Upper lobe of left lung (tissue), 4 donors: ENCODE data around the gene SNRPA.

Experiments used
- EP300 ChIP-seq, 4 donors: sonication (generic); formaldehyde crosslinking; IDR thresholded peaks; one replicate each; pipeline ENCODE4 v1.5.1; 2017; ENCODE audit warnings: antibody characterized with exemption in 4 of 4, control low read depth in 2 of 4
- POLR2A ChIP-seq, 4 donors: fragments of 450-650 bp; IDR thresholded peaks; one replicate each; pipeline ENCODE4 v1.5.1; 2016 to 2017; ENCODE audit warnings: antibody characterized with exemption in 4 of 4, mild to moderate bottlenecking in 2 of 4
- POLR2AphosphoS5 ChIP-seq, 2 donors: sonication (generic); formaldehyde crosslinking; IDR thresholded peaks; one replicate each; pipeline ENCODE4 v1.5.1; 2017; ENCODE audit warnings: antibody characterized with exemption in 2 of 2
- TF ChIP-seq, protein P1 (sequence below), 6 experiments: fragments of 450-650 bp in 4 of 6; fragments of 200-600 bp in 2 of 6; sonication (generic) in 2 of 6; IDR thresholded peaks; one replicate each; pipeline ENCODE4 v1.5.1; 2016 to 2019; ENCODE audit warnings: antibody characterized with exemption in 6 of 6

DNA sequence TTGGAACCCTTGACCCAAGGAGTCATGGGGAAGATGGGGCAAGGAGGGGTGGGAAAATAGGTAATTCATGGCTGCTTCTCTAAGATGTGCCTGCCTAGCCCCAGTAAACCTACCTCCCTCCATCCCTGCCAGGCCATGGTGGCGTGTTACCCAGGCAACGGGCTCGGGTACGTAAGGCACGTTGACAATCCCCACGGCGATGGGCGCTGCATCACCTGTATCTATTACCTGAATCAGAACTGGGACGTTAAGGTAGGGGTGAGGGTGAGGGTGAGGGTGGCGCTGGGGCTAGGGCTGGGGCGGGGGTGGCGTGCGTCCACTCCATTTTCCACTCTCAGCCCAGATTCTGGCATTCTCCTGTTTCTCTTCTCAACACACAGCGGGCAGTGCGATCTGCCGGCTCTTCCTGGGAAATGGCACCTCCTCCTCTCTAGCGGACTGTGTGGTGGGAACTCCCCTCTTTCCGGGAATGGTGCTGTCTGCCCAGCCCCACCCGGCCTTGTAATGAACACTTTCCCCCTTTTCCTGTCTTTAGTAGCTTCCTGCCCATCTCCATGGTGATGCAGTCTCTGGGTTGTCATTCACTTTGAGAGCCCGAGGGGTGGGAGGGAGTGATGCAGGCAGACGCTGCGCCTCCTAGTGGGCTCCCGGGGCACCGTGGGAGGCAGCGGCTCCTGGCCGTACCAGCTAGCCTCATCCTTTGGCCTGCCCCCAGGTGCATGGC is 55.6 kb downstream of the SNRPA start:
- TF ChIP-seq POLR2A (IDR thresholded peaks at IDR 0.05) (peak in 1 of 4 donors; percentile 29), EP300 (IDR thresholded peaks at IDR 0.05) (peak in 3 of 4 donors; percentile 79 to 91 (median 79)), POLR2AphosphoS5 (IDR thresholded peaks at IDR 0.05) (peak; percentile 82 to 96)
- TF ChIP-seq, protein P1, sequence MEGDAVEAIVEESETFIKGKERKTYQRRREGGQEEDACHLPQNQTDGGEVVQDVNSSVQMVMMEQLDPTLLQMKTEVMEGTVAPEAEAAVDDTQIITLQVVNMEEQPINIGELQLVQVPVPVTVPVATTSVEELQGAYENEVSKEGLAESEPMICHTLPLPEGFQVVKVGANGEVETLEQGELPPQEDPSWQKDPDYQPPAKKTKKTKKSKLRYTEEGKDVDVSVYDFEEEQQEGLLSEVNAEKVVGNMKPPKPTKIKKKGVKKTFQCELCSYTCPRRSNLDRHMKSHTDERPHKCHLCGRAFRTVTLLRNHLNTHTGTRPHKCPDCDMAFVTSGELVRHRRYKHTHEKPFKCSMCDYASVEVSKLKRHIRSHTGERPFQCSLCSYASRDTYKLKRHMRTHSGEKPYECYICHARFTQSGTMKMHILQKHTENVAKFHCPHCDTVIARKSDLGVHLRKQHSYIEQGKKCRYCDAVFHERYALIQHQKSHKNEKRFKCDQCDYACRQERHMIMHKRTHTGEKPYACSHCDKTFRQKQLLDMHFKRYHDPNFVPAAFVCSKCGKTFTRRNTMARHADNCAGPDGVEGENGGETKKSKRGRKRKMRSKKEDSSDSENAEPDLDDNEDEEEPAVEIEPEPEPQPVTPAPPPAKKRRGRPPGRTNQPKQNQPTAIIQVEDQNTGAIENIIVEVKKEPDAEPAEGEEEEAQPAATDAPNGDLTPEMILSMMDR (IDR thresholded peaks at IDR 0.05) = peak; percentile 80 to 95 (median 92)
